Stimulated activated CD4-positive, alpha-beta T cell treated with anti-CD3 and anti-CD28 coated beads, Interleukin-2, amount 100 ng/mL, for 24 hours (primary cell): Measurements from ENCODE around the gene PLXNA1.

Experiments used
- DNase-seq, 2 donors: peaks; one replicate each; pipeline ENCODE4 v3.0.0-alpha.2; 2020

PLXNA1 gene

GRCh38 chr3:126954141-126954842 lies 28.6 kb upstream of the PLXNA1 start:
- DNase-seq: no peak

GRCh38 chr3:126955004-126955790 lies 27.7 kb upstream of the PLXNA1 start:
- no peak for DNase-seq

- DNase-seq: no peak
These were observed 26.6 kb upstream of the PLXNA1 start for GRCh38 chr3:126956361-126956760.

GRCh38 chr3:126956866-126957650 lies 25.9 kb upstream of the PLXNA1 start:
- no peak for DNase-seq

GRCh38 chr3:126957776-126958637 lies 24.9 kb upstream of the PLXNA1 start:
- no peak for DNase-seq

GRCh38 chr3:126958638-126959085 lies 24.3 kb upstream of the PLXNA1 start:
- no peak for DNase-seq

- DNase-seq: no peak
These were observed 23.6 kb upstream of the PLXNA1 start for GRCh38 chr3:126959136-126959920.

GRCh38 chr3:126959921-126960603 lies 22.9 kb upstream of the PLXNA1 start:
- DNase-seq: no peak

- DNase-seq: no peak
These were observed 22.3 kb upstream of the PLXNA1 start for GRCh38 chr3:126960604-126960995.

GRCh38 chr3:126961191-126961790 lies 21.6 kb upstream of the PLXNA1 start:
- no peak for DNase-seq

GRCh38 chr3:126961791-126962461 lies 21.0 kb upstream of the PLXNA1 start:
- DNase-seq: no peak

GRCh38 chr3:126962756-126963155 lies 20.2 kb upstream of the PLXNA1 start:
- no peak for DNase-seq

- DNase-seq: no peak
These were observed 19.4 kb upstream of the PLXNA1 start for GRCh38 chr3:126963261-126964190.

- no peak for DNase-seq
These were observed 18.7 kb upstream of the PLXNA1 start for GRCh38 chr3:126964261-126964660.

GRCh38 chr3:126964950-126965349 lies 18.0 kb upstream of the PLXNA1 start:
- DNase-seq: no peak

GRCh38 chr3:126965526-126966080 lies 17.3 kb upstream of the PLXNA1 start:
- no peak for DNase-seq

- no peak for DNase-seq
These were observed 15.5 kb upstream of the PLXNA1 start for GRCh38 chr3:126967386-126967785.
